ENCODE data around the gene NCOA1.

NCOA1 gene

GRCh38 chr2:24456599-24457556 is 34.2 kb upstream of the NCOA1 start:
- Histone ChIP-seq H3K27ac (replicated peaks) (no peak overlapping the region), H3K27me3 (ENCODE audit: insufficient read depth, poor library complexity, severe bottlenecking) (no peaks in the 10 kb centered on the region), H3K4me3 (replicated peaks; ENCODE audit: insufficient read depth, low read length) (no peak overlapping the region)
- no peak for DNase-seq (ENCODE audit: low read depth in 1 of 2, low spot score in 1 of 2)
- TF ChIP-seq REST (IDR thresholded peaks at IDR 0.05; ENCODE audit: insufficient replicate concordance, low read depth) (no peak), CTCF (IDR thresholded peaks at IDR 0.05; ENCODE audit: insufficient read depth, low read length) (no peak), SPI1 (IDR thresholded peaks at IDR 0.05; ENCODE audit: borderline replicate concordance, low read depth) (no peak), POLR2AphosphoS5 (IDR thresholded peaks at IDR 0.05; ENCODE audit: low read depth) (no peak), GABPA (IDR thresholded peaks at IDR 0.05; ENCODE audit: low read depth) (no peak)

GRCh38 chr2:24457696-24458386 is 33.2 kb upstream of the NCOA1 start:
- no peak for DNase-seq (ENCODE audit: low read depth in 1 of 2, low spot score in 1 of 2)
- Histone ChIP-seq H3K27ac (replicated peaks) (no peak overlapping the region), H3K27me3 (ENCODE audit: insufficient read depth, poor library complexity, severe bottlenecking) (no peaks in the 10 kb centered on the region), H3K4me3 (replicated peaks; ENCODE audit: insufficient read depth, low read length) (no peak overlapping the region)
- TF ChIP-seq SPI1 (IDR thresholded peaks at IDR 0.05; ENCODE audit: borderline replicate concordance, low read depth): no peak
- no peak for TF ChIP-seq GABPA (IDR thresholded peaks at IDR 0.05; ENCODE audit: low read depth)
- TF ChIP-seq REST (IDR thresholded peaks at IDR 0.05; ENCODE audit: insufficient replicate concordance, low read depth): no peak
- TF ChIP-seq POLR2AphosphoS5 (IDR thresholded peaks at IDR 0.05; ENCODE audit: low read depth): no peak
- no peak for TF ChIP-seq CTCF (IDR thresholded peaks at IDR 0.05; ENCODE audit: insufficient read depth, low read length)

- no peak for DNase-seq (ENCODE audit: low read depth in 1 of 2, low spot score in 1 of 2)
- Histone ChIP-seq H3K27ac (replicated peaks) (no peak overlapping the region), H3K27me3 (ENCODE audit: insufficient read depth, poor library complexity, severe bottlenecking) (no peaks in the 10 kb centered on the region), H3K4me3 (replicated peaks; ENCODE audit: insufficient read depth, low read length) (no peak overlapping the region)
- no peak for TF ChIP-seq CTCF (IDR thresholded peaks at IDR 0.05; ENCODE audit: insufficient read depth, low read length)
- TF ChIP-seq REST (IDR thresholded peaks at IDR 0.05; ENCODE audit: insufficient replicate concordance, low read depth): no peak
- no peak for TF ChIP-seq GABPA (IDR thresholded peaks at IDR 0.05; ENCODE audit: low read depth)
- TF ChIP-seq SPI1 (IDR thresholded peaks at IDR 0.05; ENCODE audit: borderline replicate concordance, low read depth): no peak
- TF ChIP-seq POLR2AphosphoS5 (IDR thresholded peaks at IDR 0.05; ENCODE audit: low read depth): no peak
These were observed 31.6 kb upstream of the NCOA1 start for GRCh38 chr2:24459224-24460161.

Measured in HL-60 (cell line).